WERI-Rb-1 (cell line): ENCODE measurements around the gene MYH15.

Source experiments
- DNase-seq: peaks from one replicate; pipeline ENCODE4 v3.0.0-alpha.2; 2020
- H3K27ac ChIP-seq: fragments of 250-450 bp; sonication (Bioruptor Pico); 2 replicates; pipeline ENCODE4 v1.5.1; 2020; ENCODE audit warnings: mild to moderate bottlenecking, moderate library complexity
- H3K27me3 ChIP-seq: fragments of 250-450 bp; sonication (Bioruptor Pico); 2 replicates; pipeline ENCODE4 v1.5.1; 2021; ENCODE audit warnings: mild to moderate bottlenecking, low read depth, moderate library complexity; ENCODE audit not compliant: insufficient read depth, severe bottlenecking
- H3K36me3 ChIP-seq: fragments of 250-450 bp; sonication (Bioruptor Pico); 2 replicates; pipeline ENCODE4 v1.5.1; 2020; ENCODE audit warnings: mild to moderate bottlenecking, moderate library complexity
- H3K4me3 ChIP-seq: 2 replicates; pipeline ENCODE4 v1.5.1; 2011; ENCODE audit warnings: low read depth, mild to moderate bottlenecking, control low read depth, low read length
- H3K9me3 ChIP-seq: fragments of 250-450 bp; sonication (Bioruptor Pico); 2 replicates; pipeline ENCODE4 v1.5.1; 2021; ENCODE audit warnings: mild to moderate bottlenecking, moderate library complexity; ENCODE audit not compliant: severe bottlenecking
- TF ChIP-seq, protein P1 (sequence below): IDR thresholded peaks from 2 replicates; pipeline ENCODE4 v1.5.1; 2011; ENCODE audit warnings: low read depth, mild to moderate bottlenecking, control low read depth, inconsistent platforms, low read length

MYH15 gene

DNA sequence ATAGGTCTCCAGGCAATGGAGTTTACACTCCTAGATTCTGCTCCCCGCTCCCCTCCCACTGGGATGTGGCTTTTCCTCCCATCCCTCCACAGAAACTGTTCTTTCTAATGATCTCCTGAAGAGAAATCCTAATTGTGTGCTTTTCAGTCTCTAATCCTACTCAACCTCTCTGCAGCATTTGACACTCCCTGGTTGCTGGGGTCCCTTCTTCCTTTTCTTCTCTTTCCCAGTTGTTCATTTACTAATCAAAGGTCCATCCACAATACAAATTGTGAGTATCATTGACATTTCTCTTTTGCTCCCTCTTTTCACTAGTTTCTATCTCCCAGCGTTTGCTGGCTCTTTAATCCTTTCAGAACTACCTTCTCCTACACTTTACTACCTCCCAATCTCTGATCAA is 6.5 kb upstream of the MYH15 start:
- Histone ChIP-seq H3K27me3 (no peaks in the 10 kb centered on the region), H3K27ac (no peak overlapping the region), H3K9me3 (no peaks in the 10 kb centered on the region), H3K36me3 (no peaks in the 10 kb centered on the region), H3K4me3 (no peak overlapping the region)
- TF ChIP-seq, protein P1, sequence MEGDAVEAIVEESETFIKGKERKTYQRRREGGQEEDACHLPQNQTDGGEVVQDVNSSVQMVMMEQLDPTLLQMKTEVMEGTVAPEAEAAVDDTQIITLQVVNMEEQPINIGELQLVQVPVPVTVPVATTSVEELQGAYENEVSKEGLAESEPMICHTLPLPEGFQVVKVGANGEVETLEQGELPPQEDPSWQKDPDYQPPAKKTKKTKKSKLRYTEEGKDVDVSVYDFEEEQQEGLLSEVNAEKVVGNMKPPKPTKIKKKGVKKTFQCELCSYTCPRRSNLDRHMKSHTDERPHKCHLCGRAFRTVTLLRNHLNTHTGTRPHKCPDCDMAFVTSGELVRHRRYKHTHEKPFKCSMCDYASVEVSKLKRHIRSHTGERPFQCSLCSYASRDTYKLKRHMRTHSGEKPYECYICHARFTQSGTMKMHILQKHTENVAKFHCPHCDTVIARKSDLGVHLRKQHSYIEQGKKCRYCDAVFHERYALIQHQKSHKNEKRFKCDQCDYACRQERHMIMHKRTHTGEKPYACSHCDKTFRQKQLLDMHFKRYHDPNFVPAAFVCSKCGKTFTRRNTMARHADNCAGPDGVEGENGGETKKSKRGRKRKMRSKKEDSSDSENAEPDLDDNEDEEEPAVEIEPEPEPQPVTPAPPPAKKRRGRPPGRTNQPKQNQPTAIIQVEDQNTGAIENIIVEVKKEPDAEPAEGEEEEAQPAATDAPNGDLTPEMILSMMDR = no peak
- no peak for DNase-seq

DNA sequence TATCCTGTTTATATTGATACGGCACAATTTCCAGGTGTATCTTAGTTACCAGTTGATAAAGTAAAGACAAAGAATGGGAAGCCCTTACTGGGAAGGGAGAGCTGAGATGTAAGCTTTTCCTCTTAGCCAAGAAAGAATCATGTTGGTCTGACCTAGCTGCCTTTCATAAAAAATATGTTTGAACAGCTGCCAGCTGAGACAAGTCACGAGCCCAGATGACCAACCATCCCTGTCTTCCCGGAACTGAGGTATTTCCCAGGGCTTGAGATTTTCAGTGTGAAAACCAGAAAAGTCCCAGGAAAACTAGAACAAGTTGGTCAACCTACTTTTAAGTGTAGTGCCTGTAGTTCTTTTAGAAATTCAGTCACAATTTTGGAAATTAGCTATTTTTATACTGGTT is 3.6 kb upstream of the MYH15 start:
- no peak for DNase-seq
- no peaks in the 10 kb centered on the region for H3K9me3 ChIP-seq
- H3K36me3 ChIP-seq = no peaks in the 10 kb centered on the region
- TF ChIP-seq, protein P1 = no peak
- no peak overlapping the region for H3K4me3 ChIP-seq
- no peak overlapping the region for H3K27ac ChIP-seq
- H3K27me3 ChIP-seq = no peaks in the 10 kb centered on the region

DNA sequence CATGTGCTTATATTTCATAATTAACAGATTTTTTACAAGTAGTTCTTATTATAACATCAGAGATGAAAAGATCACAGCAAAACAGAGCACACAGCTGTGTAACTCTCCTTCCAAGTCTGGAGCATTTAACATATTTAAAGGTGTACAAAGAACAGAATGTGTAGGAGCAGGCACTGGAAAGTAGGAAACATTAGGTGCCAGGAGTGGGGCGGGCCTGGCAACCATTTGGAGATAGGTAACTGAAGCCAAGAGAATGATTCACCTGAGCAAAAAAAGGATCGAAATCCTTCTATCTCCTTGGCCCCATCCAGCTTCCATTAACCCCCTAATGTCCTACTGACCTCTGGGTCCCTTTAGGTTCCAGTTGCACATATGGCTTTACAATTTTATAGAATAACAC is 2.3 kb upstream of the MYH15 start:
- Histone ChIP-seq H3K36me3 (no peaks in the 10 kb centered on the region), H3K4me3 (no peak overlapping the region), H3K9me3 (no peaks in the 10 kb centered on the region), H3K27me3 (no peaks in the 10 kb centered on the region), H3K27ac (no peak overlapping the region)
- TF ChIP-seq, protein P1 = no peak
- DNase-seq = no peak

DNA sequence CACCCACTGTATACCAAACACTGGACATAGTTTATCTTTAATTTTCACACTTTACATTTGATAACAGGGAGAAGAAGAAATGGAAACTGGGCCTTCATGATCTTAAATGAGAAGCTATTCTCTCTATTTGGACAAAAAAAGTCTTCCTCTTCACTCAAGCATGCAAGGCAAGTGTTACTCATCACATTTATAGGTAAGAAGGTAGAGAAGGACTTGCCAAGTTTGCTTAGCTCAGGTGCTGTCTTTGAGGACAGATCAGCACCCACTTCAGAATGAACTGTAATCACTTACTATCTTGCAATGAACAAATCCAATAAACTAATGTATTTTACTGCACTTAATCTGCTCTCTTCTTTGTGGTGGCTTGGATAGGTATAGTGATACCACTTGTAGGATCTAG is 1.1 kb upstream of the MYH15 start:
- Histone ChIP-seq H3K9me3 (no peaks in the 10 kb centered on the region), H3K27ac (no peak overlapping the region), H3K27me3 (no peaks in the 10 kb centered on the region), H3K36me3 (no peaks in the 10 kb centered on the region), H3K4me3 (no peak overlapping the region)
- no peak for DNase-seq
- TF ChIP-seq, protein P1 = no peak

DNA sequence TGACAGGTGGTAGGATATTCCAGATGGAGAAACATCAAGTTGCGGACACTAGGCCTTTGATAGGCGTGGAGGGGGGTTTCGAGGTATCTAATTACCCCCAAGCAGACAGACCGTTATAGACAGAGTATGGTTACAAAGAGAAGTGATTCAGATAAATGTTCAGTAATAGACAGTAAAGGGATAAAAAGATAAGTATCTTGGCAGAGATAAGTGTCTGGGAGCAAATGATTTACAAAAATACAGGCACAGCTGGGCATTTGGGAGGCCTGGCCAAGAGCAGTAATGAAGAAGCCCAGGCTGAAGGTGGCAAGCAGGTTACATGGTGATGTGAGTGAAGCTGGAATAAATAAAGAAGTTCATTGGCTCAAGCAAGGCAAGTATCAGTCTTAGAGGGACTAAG is 659 bp upstream of the MYH15 start:
- H3K27me3 ChIP-seq = no peaks in the 10 kb centered on the region
- no peak overlapping the region for H3K4me3 ChIP-seq
- no peak overlapping the region for H3K27ac ChIP-seq
- H3K9me3 ChIP-seq = no peaks in the 10 kb centered on the region
- no peaks in the 10 kb centered on the region for H3K36me3 ChIP-seq
- TF ChIP-seq, protein P1 = no peak
- no peak for DNase-seq

DNA sequence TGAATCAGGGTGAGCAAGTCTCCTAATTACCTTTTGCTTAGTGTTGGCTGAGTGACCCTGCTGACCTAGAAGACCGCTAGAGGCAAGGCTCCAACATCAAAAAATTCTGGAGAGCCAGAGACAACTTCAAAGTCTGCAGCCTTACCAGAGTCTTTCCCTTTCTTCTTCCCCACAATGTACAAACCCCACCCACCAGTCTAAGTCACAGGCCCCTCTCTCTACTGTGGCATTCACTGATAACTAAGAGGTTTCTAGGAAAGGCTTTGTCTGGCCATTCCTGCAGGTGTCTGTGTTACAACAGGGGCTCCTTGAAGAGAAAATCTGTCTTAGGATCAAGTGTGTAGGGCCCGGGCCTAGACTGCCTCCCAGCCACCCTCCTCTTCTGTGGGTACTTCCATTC is 525 bp downstream of the MYH15 start:
- DNase-seq = no peak
- Histone ChIP-seq H3K4me3 (no peak overlapping the region), H3K9me3 (no peaks in the 10 kb centered on the region), H3K36me3 (no peaks in the 10 kb centered on the region), H3K27me3 (no peaks in the 10 kb centered on the region), H3K27ac (no peak overlapping the region)
- TF ChIP-seq, protein P1 = no peak
